GM19468 (cell line): ENCODE results near the gene FBXL13.

Experiments used
- ATAC-seq: cut with Tn5 transposase; IDR thresholded peaks from one replicate; pipeline ENCODE4 v1.9.1; 2021; ENCODE audit warnings: mild to moderate bottlenecking, moderate library complexity, moderate number of reproducible peaks; ENCODE audit not compliant: unreplicated experiment; ENCODE audit errors: extremely low read depth

Gene FBXL13

GRCh38 chr7:102951839-102952238 is 122.8 kb downstream of the FBXL13 start:
- no peak for ATAC-seq

- no peak for ATAC-seq
Observed at GRCh38 chr7:102944241-102944640, 130.4 kb downstream of the FBXL13 start.

- ATAC-seq = no peak
Observed at GRCh38 chr7:102943423-102944169, 131.0 kb downstream of the FBXL13 start.

- no peak for ATAC-seq
Observed at GRCh38 chr7:102942868-102943267, 131.7 kb downstream of the FBXL13 start.

- ATAC-seq = no peak
Observed at GRCh38 chr7:102942181-102942866, 132.3 kb downstream of the FBXL13 start.

GRCh38 chr7:102938679-102939078 is 135.9 kb downstream of the FBXL13 start:
- no peak for ATAC-seq

GRCh38 chr7:102935450-102936115 is 139.0 kb downstream of the FBXL13 start:
- no peak for ATAC-seq

GRCh38 chr7:102934701-102935100 is 139.9 kb downstream of the FBXL13 start:
- no peak for ATAC-seq

GRCh38 chr7:102934239-102934638 is 140.4 kb downstream of the FBXL13 start:
- ATAC-seq = no peak

- no peak for ATAC-seq
Observed at GRCh38 chr7:102933763-102934162, 140.8 kb downstream of the FBXL13 start.

GRCh38 chr7:102931757-102932156 is 142.8 kb downstream of the FBXL13 start:
- ATAC-seq = no peak

GRCh38 chr7:102927312-102927933 is 147.2 kb downstream of the FBXL13 start:
- ATAC-seq = no peak

- ATAC-seq = no peak
Observed at GRCh38 chr7:102926783-102927140, 147.8 kb downstream of the FBXL13 start.

GRCh38 chr7:102925976-102926782 is 148.4 kb downstream of the FBXL13 start:
- ATAC-seq = no peak

GRCh38 chr7:102918845-102919244 is 155.8 kb downstream of the FBXL13 start:
- no peak for ATAC-seq

GRCh38 chr7:102917436-102918353 is 156.9 kb downstream of the FBXL13 start:
- no peak for ATAC-seq

- ATAC-seq = no peak
Observed at GRCh38 chr7:102916881-102917280, 157.7 kb downstream of the FBXL13 start.

- no peak for ATAC-seq
Observed at GRCh38 chr7:102916426-102916825, 158.2 kb downstream of the FBXL13 start.

GRCh38 chr7:102914585-102914984 is 160.0 kb downstream of the FBXL13 start:
- ATAC-seq = no peak
